Activated CD4-positive, alpha-beta memory T cell treated with anti-CD3 and anti-CD28 coated beads, Interleukin-2, amount 10 ng/mL, durations not matched to agents 7 days and 5 days (primary cell): Measurements from ENCODE around the gene LRRC72. TPM values are rescaled to one million over a fixed set of nuclear protein-coding genes. Genes with fewer than 3 reads are reported as not detected.

ENCODE experiments used
- CTCF ChIA-PET: fragments of 350-600 bp; sonication (Branson Sonifier 250); formaldehyde crosslinking; loops from one replicate; lab custom pipeline; 2021; ENCODE audit warnings: antibody characterized with exemption, inconsistent platforms; lab: Charles Lee
- POLR2A ChIA-PET: fragments of 350-600 bp; sonication (Branson Sonifier 250); formaldehyde crosslinking; loops from one replicate; lab custom pipeline; 2021; ENCODE audit warnings: antibody characterized with exemption; lab: Charles Lee
- DNase-seq: peaks from one replicate; pipeline ENCODE4 v3.0.0-alpha.2; 2020
- H3K27ac Mint-ChIP-seq: one replicate; pipeline ENCODE4 v1.8.0; 2021; ENCODE audit warnings: mild to moderate bottlenecking, mixed read lengths
- H3K27me3 Mint-ChIP-seq: one replicate; pipeline ENCODE4 v1.8.0; 2021; ENCODE audit warnings: mixed read lengths
- H3K36me3 Mint-ChIP-seq: one replicate; pipeline ENCODE4 v1.8.0; 2021; ENCODE audit warnings: low read depth, mixed read lengths
- H3K4me1 Mint-ChIP-seq: one replicate; pipeline ENCODE4 v1.8.0; 2021; ENCODE audit warnings: mixed read lengths
- H3K4me3 Mint-ChIP-seq: one replicate; pipeline ENCODE4 v1.8.0; 2021; ENCODE audit warnings: mild to moderate bottlenecking, mixed read lengths
- H3K9me3 Mint-ChIP-seq: one replicate; pipeline ENCODE4 v1.8.0; 2021; ENCODE audit warnings: mixed read lengths
- total RNA-seq, 2 experiments: library from RNA; stranded (reverse); gene quantifications; one replicate each; pipeline ENCODE4 v1.2.3, GENCODE V29; 2021

The LRRC72 gene
- total RNA-seq, 2 experiments from 2014 or later: not detected

GRCh38 chr7:16619979-16620408, 93.4 kb downstream of the LRRC72 start:
- peaks cover 48% of the 10 kb centered on the region for H3K36me3 Mint-ChIP-seq
- no peak for DNase-seq
- CTCF ChIA-PET: interaction anchor here (0.7 to 1.6 kb wide), 3 partner anchors 10 to 127 kb away, joined by 3 to 5 read pairs (median 4); partner anchors contain the start of genes ANKMY2 and BZW2
- peaks cover 13% of the 10 kb centered on the region for H3K4me1 Mint-ChIP-seq
- POLR2A ChIA-PET: interaction anchor here (2.1 kb wide), 2 partner anchors 27 to 200 kb away, joined by 6 to 7 read pairs; no protein-coding TSS in a partner anchor
- H3K4me3 Mint-ChIP-seq: no peak overlapping the region
- no peaks in the 10 kb centered on the region for H3K27me3 Mint-ChIP-seq
- peak overlapping the region; percentile 12 for H3K27ac Mint-ChIP-seq
- no peaks in the 10 kb centered on the region for H3K9me3 Mint-ChIP-seq

DNA sequence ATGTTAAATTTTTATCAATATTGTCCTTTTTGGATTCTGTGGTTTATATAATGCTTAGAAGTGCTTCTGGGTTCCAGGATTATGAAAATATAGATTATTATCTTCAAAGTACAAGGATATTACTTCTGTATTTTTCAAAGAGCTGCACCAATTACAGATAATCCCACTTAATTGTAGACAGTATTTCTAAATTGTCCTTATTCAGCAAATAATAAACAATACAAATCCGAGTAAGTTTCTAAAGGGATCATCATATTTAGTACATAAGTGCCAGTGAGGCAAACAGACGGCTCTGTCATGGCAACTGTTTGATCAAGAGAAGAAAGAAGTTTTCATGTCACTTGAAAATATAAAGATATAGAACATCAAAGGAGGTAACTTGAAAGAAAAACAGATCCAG, 99.8 kb downstream of the LRRC72 start:
- ChIA-PET POLR2A (interaction anchor here (0.6 kb wide), 1 partner anchor 8 kb away, joined by 3 read pairs; no protein-coding TSS in a partner anchor), CTCF (no interaction called here)
- H3K9me3 Mint-ChIP-seq: no peaks in the 10 kb centered on the region
- H3K27me3 Mint-ChIP-seq: no peaks in the 10 kb centered on the region
- no peak overlapping the region for H3K27ac Mint-ChIP-seq
- no peak for DNase-seq
- peaks cover 23% of the 10 kb centered on the region for H3K36me3 Mint-ChIP-seq
- H3K4me1 Mint-ChIP-seq: no peaks in the 10 kb centered on the region
- no peak overlapping the region for H3K4me3 Mint-ChIP-seq

DNA sequence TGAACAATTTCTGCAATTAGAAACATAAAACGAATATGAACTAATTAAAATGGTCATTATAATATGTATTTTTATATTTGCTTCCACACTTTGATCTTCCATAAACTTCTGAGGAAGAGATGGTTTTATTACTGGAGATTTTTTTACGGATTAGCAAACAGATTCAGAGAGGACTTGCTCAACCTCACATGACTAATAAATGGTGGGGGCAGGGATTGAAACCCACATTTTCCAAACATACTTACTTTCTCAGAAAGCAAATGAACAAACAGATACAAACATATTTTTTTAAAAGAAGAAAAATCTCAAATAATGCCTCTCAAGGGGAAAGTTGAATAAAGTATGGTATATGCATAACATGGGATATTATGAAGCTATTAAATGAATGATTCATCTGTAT, 100.6 kb downstream of the LRRC72 start:
- ChIA-PET CTCF (no interaction called here), POLR2A (no interaction called here)
- H3K27ac Mint-ChIP-seq: no peak overlapping the region
- no peak for DNase-seq
- H3K4me3 Mint-ChIP-seq: no peak overlapping the region
- no peaks in the 10 kb centered on the region for H3K4me1 Mint-ChIP-seq
- H3K36me3 Mint-ChIP-seq: peaks cover 18% of the 10 kb centered on the region
- H3K27me3 Mint-ChIP-seq: no peaks in the 10 kb centered on the region
- H3K9me3 Mint-ChIP-seq: no peaks in the 10 kb centered on the region

- H3K4me3 Mint-ChIP-seq: no peak overlapping the region
- H3K4me1 Mint-ChIP-seq: no peaks in the 10 kb centered on the region
- H3K27ac Mint-ChIP-seq: no peak overlapping the region
- no peaks in the 10 kb centered on the region for H3K9me3 Mint-ChIP-seq
- no peak for DNase-seq
- peaks cover 18% of the 10 kb centered on the region for H3K36me3 Mint-ChIP-seq
- POLR2A ChIA-PET: no interaction called here
- CTCF ChIA-PET: no interaction called here
- H3K27me3 Mint-ChIP-seq: no peaks in the 10 kb centered on the region
These were observed 104.0 kb downstream of the LRRC72 start for GRCh38 chr7:16630654-16631053.

Other genes starting within 250 kb of the LRRC72 start
- gene CRPPA, start 105.3 kb upstream of the LRRC72 start, total RNA-seq: under 1 TPM; 0.30 to 0.68 TPM
- not detected for gene SOSTDC1, start 61.1 kb upstream of the LRRC72 start, total RNA-seq
- 10 to 100 TPM; 11.7 to 12.3 TPM for gene ANKMY2, start 118.9 kb downstream of the LRRC72 start, total RNA-seq
- 10 to 100 TPM; 33.4 to 33.6 TPM for gene BZW2, start 119.4 kb downstream of the LRRC72 start, total RNA-seq
- gene TSPAN13, start 226.9 kb downstream of the LRRC72 start, total RNA-seq: under 1 TPM; 0.40 to 0.48 TPM